ENCODE data around the gene ARID5B.

GRCh38 chr10:61973906-61974305 lies 72.4 kb downstream of the ARID5B start:
- TF ChIP-seq, protein P1, sequence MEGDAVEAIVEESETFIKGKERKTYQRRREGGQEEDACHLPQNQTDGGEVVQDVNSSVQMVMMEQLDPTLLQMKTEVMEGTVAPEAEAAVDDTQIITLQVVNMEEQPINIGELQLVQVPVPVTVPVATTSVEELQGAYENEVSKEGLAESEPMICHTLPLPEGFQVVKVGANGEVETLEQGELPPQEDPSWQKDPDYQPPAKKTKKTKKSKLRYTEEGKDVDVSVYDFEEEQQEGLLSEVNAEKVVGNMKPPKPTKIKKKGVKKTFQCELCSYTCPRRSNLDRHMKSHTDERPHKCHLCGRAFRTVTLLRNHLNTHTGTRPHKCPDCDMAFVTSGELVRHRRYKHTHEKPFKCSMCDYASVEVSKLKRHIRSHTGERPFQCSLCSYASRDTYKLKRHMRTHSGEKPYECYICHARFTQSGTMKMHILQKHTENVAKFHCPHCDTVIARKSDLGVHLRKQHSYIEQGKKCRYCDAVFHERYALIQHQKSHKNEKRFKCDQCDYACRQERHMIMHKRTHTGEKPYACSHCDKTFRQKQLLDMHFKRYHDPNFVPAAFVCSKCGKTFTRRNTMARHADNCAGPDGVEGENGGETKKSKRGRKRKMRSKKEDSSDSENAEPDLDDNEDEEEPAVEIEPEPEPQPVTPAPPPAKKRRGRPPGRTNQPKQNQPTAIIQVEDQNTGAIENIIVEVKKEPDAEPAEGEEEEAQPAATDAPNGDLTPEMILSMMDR (IDR thresholded peaks at IDR 0.05), result no peak
- no peak for TF ChIP-seq ZFX (IDR thresholded peaks at IDR 0.05; ENCODE audit: borderline replicate concordance)
